Esophagus (tissue), 2 donors: ENCODE results near the gene LARGE1. TPM values are rescaled to one million over a fixed set of nuclear protein-coding genes. Genes with fewer than 3 reads are reported as not detected.

Experiments used
- H3K27ac ChIP-seq, 2 donors: one replicate each; pipeline ENCODE4 v1.5.1; 2013; ENCODE audit warnings: low read depth in 2 of 2, mild to moderate bottlenecking in 2 of 2, inconsistent platforms in 1 of 2, low read length in 1 of 2, moderate library complexity in 1 of 2
- H3K27me3 ChIP-seq, 2 donors: one replicate each; pipeline ENCODE4 v1.6.1; 2013; ENCODE audit warnings: low read length in 2 of 2, control low read depth in 1 of 2, mild to moderate bottlenecking in 1 of 2; ENCODE audit not compliant: insufficient read depth in 2 of 2, control insufficient read depth in 1 of 2
- H3K36me3 ChIP-seq, 2 donors: one replicate each; pipeline ENCODE4 v1.6.1; 2013; ENCODE audit warnings: low read length in 1 of 2; ENCODE audit not compliant: control insufficient read depth in 2 of 2, insufficient read depth in 2 of 2
- H3K4me1 ChIP-seq, 2 donors: one replicate each; pipeline ENCODE4 v1.6.1; 2013; ENCODE audit warnings: low read length in 1 of 2; ENCODE audit not compliant: control insufficient read depth in 2 of 2, insufficient read depth in 2 of 2
- H3K4me3 ChIP-seq, 2 donors: one replicate each; pipeline ENCODE4 v1.5.1; 2013; ENCODE audit warnings: low read length in 2 of 2, mild to moderate bottlenecking in 2 of 2, low read depth in 1 of 2, moderate library complexity in 1 of 2
- H3K9me3 ChIP-seq, 2 donors: one replicate each; pipeline ENCODE4 v1.6.1; 2013; ENCODE audit warnings: mild to moderate bottlenecking in 2 of 2, low read depth in 1 of 2, low read length in 1 of 2, moderate library complexity in 1 of 2; ENCODE audit not compliant: control insufficient read depth in 2 of 2, insufficient read depth in 1 of 2
- WGBS, 2 donors: extraction: QIAGEN DNeasy Blood & Tissue Kit; methylation state at CpG; one replicate each; pipeline ENCODE4 v1.1.7; 2013; 5-methylcytosine and 5-hydroxymethylcytosine counted together
- polyA plus RNA-seq, 2 donors: library from polyadenylated mRNA; stranded (reverse); fragments of 200-250 nt; gene quantifications; one replicate each; pipeline ENCODE4 v1.2.3, GENCODE V29; 2013
- donor health status: healthy with polysubstance abuse.
- donor health status: Bipolar disorder and iron deficiency.

The LARGE1 gene
- polyA plus RNA-seq, 2 donors = 2.0 to 2.5 TPM

DNA sequence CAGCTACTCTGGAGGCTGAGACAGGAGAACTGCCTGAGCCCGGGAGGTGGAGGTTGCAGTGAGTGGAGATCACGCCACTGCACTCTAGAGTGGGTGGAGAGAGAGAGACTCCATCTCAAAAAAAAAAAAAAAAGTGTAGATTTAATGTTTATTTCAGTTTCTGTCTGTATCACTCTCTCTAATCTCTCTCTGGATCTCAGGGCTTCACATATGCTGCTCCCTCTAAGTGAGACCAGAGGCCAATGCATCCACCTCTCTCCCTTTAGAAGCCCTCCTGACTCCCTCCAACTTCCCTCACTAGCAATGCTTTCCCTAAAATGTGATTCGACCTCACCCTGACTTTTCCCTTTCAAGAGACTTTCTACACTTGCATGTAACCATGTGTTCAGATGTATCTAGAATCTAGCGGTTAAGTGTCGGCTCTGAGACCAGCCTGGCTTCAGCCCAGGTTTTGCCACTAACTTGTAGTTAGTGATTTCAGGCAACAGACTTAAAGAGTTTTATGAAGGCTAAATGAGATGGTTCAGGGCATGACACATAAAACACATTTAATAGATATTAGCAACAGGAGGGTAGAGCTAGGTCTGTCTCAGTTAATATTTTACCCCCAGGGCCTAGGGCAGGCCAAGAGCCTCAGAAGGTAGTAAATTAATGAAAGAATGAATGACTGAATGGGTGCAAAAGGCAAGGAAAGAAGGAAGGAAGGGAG is 364.3 kb downstream of the LARGE1 start:
- Histone ChIP-seq H3K4me1 (no peaks in the 10 kb centered on the region), H3K36me3 (no peaks in the 10 kb centered on the region), H3K4me3 (no peak overlapping the region), H3K27ac (no peak overlapping the region), H3K27me3 (no peaks in the 10 kb centered on the region), H3K9me3 (no peaks in the 10 kb centered on the region)
- WGBS, 2 donors = 81 to 87% methylated on average over 5 of the region's 5 CpGs

DNA sequence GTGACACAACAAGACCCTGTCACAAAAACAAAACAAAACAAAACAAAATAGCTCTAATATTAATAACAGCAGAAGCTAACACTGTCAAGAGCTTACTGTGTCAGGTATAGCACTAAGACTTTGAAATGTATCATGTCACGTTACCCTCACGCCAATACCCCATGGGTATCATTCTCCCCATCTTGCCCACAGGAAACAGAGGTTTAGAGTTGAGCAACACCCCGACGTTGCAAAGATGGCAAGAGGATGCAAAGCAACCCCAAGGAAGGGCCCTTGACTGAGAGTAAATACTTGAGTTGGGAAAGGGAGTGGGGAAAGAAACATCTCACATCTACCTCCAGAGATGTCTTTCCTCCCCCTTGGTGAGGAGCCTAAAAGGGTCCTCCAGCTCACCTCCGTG is 366.8 kb downstream of the LARGE1 start:
- Histone ChIP-seq H3K4me3 (no peak overlapping the region), H3K27me3 (no peaks in the 10 kb centered on the region), H3K27ac (no peak overlapping the region), H3K9me3 (no peaks in the 10 kb centered on the region), H3K36me3 (no peaks in the 10 kb centered on the region), H3K4me1 (no peaks in the 10 kb centered on the region)
- WGBS, 2 donors = 78% methylated on average over 5 of the region's 5 CpGs

DNA sequence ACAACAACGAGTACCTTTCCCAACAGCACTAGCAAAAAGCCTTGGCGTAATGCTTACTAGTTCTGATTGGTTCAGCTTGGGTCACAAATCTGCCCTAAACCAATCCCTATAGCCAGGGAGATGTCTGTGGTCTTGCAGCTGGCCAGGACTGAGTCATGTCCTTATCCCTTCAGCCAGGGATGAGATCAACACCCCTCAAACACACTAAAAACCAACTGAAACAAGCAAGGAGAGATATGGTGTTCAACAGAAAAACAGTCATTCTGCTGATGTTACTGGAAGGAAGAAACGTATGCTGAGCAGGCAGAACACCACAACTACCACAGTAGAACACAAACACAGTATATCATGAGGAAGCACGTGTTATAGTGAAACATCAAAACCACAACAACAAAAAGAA is 375.6 kb downstream of the LARGE1 start:
- Histone ChIP-seq H3K9me3 (no peaks in the 10 kb centered on the region), H3K4me1 (no peaks in the 10 kb centered on the region), H3K4me3 (no peak overlapping the region), H3K36me3 (no peaks in the 10 kb centered on the region), H3K27ac (no peak overlapping the region), H3K27me3 (no peaks in the 10 kb centered on the region)
- WGBS, 2 donors = 71 to 73% methylated on average over 4 of the region's 4 CpGs

DNA sequence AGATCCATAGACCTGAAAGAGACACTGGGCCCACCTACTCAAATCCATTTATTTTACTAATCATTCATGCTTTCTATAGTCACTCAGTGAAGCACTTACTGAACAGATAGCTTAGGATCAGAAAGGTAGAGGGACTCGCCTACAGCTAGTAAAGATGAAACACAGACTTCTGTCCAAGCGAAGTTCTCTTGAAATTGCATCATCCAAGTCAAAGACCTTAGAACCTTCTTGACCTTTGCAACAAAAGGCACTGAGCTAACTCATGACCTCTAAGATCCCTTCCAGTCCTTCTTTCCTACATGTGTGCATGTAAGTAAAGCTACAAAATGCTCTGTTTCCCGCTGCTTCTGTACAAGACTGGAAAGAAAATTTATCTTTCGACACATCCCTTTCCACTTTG is 377.6 kb downstream of the LARGE1 start:
- H3K9me3 ChIP-seq = no peaks in the 10 kb centered on the region
- no peaks in the 10 kb centered on the region for H3K4me1 ChIP-seq
- no peak overlapping the region for H3K4me3 ChIP-seq
- no peaks in the 10 kb centered on the region for H3K36me3 ChIP-seq
- no peak overlapping the region for H3K27ac ChIP-seq
- H3K27me3 ChIP-seq = no peaks in the 10 kb centered on the region
- WGBS, 2 donors = 94% methylated on average over 4 of the region's 4 CpGs

DNA sequence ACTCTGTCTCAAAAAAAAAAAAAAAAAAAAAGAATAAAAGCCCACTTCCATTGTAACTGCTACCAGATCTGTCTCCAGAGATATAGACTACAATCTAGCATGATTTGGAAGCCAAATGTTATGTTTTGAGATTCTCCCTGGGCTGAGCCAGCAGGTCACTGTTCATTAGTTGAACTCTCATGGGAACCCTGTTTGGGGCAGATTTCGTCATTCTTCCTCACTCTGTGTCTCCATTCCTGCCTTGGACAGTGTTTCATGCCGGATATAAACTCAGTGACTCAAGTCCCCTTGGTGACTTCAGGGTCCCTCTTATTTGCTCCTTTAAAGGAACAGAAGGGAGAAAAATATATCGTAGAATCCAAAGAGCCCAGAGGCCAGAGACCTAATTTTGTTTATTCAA is 378.1 kb downstream of the LARGE1 start:
- H3K9me3 ChIP-seq = no peaks in the 10 kb centered on the region
- WGBS, 2 donors = 84% methylated on average over 3 of the region's 3 CpGs
- no peaks in the 10 kb centered on the region for H3K36me3 ChIP-seq
- no peaks in the 10 kb centered on the region for H3K27me3 ChIP-seq
- no peak overlapping the region for H3K4me3 ChIP-seq
- H3K27ac ChIP-seq = no peak overlapping the region
- no peaks in the 10 kb centered on the region for H3K4me1 ChIP-seq

DNA sequence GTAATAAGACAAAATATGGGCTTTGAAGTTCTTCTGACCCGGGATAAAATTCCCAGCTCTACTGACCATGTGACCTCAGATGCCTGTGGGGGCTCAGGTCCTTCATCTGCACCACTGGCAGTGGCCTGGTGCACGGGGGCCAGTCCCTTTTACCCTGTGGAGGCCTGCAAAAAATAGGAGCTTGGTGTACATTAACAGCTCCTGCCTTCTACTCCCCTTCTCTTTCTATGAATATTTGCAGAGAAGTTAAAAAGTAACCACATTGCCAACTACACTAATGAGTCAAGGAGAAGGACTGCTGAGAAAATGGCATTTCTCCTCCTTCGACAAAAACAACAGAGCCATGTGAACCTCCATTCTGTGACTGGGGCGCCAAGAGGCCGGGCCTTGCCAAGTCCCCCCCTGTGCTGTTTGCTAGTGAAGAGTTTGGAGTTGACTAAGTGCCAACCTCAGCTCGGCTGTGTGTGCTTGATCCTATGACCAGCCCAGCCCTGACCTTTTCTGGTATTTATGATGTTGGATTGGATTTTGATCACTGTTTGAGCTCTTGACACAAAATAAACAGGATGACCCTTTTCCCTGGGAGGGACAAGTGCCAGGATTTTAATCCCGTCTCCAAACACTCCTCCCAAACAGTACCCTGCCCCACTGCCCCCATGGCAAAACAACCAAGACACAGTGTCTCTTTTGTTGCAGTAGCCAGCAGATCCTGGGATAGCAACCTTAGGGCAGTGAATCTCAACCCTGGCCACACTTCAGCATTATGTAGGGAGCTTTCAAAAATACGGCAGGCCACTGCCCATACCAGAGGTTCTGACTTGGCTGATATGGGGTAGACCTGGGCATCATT is 380.1 kb downstream of the LARGE1 start:
- no peaks in the 10 kb centered on the region for H3K27me3 ChIP-seq
- H3K36me3 ChIP-seq = no peaks in the 10 kb centered on the region
- 34 to 46% methylated on average over 8 of the region's 8 CpGs for whole genome bisulfite sequencing, 2 donors
- no peak overlapping the region for H3K27ac ChIP-seq
- H3K9me3 ChIP-seq = no peaks in the 10 kb centered on the region
- no peaks in the 10 kb centered on the region for H3K4me1 ChIP-seq
- no peak overlapping the region for H3K4me3 ChIP-seq

DNA sequence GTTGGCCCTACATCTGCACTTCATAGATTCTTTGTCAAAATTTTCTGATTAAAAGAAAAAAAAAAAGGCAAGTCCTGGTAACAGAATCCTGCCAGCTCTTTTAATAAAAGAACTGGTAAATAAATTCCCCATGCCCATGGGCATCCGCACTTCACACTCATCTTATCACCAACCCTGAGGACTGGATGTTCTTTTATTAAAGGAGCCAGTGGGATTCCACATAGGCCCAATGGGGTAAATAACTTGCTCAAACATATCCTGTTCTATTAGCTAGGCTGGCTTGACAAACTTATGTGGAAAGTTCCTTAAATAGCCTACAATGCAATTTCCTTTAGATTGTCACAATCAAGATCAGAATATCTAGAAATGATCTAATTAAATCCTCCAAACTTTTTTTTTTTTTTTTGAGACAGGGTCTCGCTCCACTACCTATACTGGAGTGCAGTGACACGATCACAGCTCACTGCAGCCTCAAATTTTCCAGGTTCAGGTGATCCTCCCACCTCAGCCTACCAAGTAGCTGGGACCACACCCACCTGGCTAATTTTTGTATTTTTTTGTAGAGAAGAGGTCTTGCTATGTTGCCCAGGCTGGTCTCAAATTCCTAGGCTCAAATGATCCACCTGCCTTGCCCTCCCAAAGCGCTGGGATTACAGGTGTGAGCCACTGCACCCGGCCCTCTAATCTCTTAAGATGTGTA is 380.9 kb downstream of the LARGE1 start:
- Histone ChIP-seq H3K4me3 (no peak overlapping the region), H3K9me3 (no peaks in the 10 kb centered on the region), H3K27me3 (no peaks in the 10 kb centered on the region), H3K4me1 (no peaks in the 10 kb centered on the region), H3K27ac (no peak overlapping the region), H3K36me3 (no peaks in the 10 kb centered on the region)
- 79 to 87% methylated on average over 5 of the region's 5 CpGs for WGBS, 2 donors

DNA sequence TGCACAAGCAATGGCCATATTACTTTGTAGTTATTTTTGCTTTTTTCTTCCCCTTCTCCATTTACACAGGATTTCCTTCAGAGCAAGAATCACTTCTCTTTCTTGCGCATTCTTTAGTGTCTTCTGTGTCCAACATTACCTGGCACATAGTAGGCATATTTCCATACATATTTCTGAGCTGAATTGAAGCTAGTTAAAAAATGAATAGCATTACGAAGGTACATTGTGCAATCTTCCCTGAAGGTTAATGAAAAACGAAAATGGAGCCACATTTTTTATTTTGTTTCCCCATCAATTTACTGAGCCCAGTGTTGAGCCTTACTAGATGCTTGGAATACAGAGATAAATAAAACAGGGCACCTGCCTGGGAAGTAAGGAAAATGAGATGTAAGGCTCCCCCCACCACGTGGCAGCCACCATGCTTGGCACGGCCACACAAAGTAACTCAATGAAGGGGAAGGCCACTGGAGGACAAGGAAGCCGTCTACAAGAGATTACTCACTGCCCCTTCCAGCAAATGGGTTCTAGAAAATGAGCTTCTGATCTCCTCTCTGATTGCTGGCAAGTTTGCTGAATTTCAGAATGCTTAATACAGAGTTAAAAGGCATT is 381.9 kb downstream of the LARGE1 start:
- no peaks in the 10 kb centered on the region for H3K9me3 ChIP-seq
- no peak overlapping the region for H3K27ac ChIP-seq
- no peaks in the 10 kb centered on the region for H3K4me1 ChIP-seq
- no peak overlapping the region for H3K4me3 ChIP-seq
- no peaks in the 10 kb centered on the region for H3K27me3 ChIP-seq
- H3K36me3 ChIP-seq = no peaks in the 10 kb centered on the region
- WGBS, 2 donors = 72 to 78% methylated on average over 6 of the region's 6 CpGs

DNA sequence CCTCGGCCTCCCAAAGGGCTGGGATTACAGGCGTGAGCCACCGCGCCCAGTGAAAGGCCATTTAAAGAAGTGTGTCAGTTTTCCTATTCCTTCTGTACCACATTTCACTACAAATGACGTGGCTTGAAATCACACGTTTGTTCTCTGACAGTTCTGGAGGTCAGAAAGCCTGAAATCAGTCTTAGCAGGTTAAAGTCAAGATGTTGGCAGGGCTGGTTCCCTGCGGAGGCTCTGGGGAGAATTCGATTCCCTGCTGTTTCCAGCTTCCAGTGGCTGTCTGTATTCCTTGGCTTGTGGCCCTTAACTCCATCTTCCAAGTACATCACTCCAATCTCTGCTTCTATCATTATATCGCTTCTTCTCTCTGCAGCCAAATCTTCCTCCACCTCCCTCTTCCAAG is 383.2 kb downstream of the LARGE1 start:
- Histone ChIP-seq H3K9me3 (no peaks in the 10 kb centered on the region), H3K27ac (no peak overlapping the region), H3K36me3 (no peaks in the 10 kb centered on the region), H3K4me1 (no peaks in the 10 kb centered on the region), H3K4me3 (no peak overlapping the region), H3K27me3 (no peaks in the 10 kb centered on the region)
- 82 to 85% methylated on average over 9 of the region's 9 CpGs for WGBS, 2 donors
